HG03025 (cell line): ENCODE measurements around the gene MME.

ENCODE experiments used
- ATAC-seq: cut with Tn5 transposase; IDR thresholded peaks from one replicate; pipeline ENCODE4 v1.9.1; 2021; ENCODE audit warnings: mild to moderate bottlenecking, moderate library complexity; ENCODE audit not compliant: unreplicated experiment, low FRiP score

Gene MME

DNA sequence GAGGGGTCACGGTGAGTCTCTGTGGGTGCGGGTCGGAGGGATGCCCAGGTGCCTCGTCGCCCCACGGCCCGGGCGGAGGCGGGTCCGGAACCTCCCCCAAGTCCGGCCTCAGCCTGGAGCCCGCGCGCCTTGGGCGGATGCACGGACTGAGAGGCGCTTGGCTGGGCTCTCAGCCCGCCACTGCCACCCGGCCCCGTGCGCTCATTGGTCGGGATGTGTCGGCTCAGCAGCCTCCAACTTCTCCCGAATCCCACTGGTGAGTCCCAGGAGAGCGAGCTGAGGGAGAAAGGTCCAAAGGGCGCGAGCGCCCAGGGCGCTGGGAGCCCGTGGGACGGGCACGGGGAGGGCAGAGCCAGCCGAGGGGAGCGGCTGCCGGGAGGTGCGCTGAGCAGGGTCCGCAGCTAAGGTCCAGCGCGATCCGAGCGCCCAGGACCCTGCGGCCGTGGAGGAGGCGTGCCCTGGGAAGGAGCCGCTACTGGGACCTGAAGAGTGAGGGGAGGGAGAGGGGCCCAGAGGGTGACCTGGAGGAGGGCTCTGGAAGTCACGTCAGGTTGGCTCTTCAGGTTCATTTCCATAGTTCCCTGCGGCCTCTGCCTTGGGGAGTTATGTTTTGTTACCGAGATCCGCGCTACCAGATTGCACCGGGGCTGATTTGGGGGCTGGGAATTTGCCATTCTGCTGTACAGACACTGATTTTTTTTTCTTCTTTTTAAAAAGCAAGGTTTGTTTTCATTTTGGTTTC lies at the start of gene MME:
MME (plus strand) TSS at position 574 of the 742 bp plus-strand sequence. CDS start 3,849 bp downstream, outside the sequence.
- ATAC-seq = no peak

DNA sequence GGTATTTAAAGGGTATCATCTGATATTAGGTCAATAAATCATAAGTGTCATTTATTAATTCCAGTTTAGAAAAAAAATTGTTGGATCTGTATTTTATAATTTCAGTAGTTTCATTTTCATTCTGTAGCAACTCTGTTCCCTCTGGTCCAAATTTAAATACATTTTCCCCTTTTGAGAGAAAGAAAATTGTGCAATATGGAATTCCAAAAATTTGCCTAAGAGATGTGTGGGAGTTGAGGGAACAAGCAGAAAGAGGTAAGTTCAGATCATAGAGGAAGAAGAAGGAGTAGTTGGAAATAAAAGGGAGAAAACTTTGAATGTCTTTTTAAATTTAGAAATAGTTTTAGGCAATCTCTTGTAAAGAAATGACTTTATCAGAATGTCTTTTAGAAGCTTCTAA lies 48.9 kb upstream of the MME start:
- no peak for ATAC-seq

DNA sequence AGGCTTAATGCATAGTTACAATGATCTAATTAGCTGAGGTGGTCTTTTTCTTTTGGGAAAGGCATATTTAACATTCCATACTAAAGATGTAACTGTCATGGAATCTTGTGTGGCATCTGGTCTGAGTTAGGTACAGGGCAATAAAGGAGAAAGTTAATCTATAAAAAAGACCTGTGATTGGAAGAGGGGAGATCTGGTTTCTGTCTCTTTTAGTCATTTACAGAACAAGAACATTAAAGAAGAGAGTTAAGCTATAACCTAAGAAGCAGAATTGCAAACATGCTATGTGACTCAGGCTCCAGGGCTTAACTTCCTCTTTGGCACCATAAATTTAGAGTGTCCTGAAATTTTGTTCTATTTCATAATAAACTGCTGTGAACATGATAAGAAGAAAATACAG lies 47.2 kb upstream of the MME start:
- no peak for ATAC-seq

DNA sequence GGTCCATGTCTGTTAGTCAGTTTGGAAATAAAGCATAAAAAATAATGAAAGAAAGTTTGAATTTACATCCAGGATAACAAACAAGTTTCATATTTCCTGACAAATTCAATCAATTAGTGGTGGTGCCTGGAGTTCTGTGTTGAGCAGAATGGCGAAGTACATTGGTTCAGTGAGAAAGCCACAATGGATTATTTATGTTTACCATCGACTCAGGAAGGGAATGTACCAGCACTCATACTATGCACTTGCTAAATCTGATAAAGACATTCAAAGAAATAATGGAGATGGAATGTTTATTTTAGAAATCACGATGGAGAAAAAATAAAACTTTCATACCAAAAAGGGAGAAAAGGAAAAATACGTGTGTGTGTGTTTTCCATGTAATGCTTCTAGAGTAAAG lies 45.3 kb upstream of the MME start:
- no peak for ATAC-seq

DNA sequence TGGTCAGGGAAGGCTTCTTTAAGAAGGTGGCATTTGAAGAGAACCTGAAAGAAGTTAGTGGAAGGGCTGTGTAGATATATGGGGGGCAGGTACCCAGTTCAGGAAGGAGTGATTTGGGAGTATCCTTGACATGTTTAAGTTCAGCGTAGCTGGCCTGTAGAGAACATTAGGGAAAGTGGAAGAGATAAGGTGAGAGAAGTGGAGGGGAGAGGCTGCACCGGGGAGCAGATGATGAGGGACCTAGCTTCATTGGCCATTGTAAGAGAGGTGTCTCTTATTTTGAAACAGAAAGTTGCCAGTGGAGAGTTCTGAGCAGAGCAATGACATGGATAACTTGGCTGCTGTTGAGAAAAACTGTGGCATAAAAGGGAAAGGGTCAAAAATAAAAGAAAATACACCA lies 44.6 kb upstream of the MME start:
- ATAC-seq = no peak

DNA sequence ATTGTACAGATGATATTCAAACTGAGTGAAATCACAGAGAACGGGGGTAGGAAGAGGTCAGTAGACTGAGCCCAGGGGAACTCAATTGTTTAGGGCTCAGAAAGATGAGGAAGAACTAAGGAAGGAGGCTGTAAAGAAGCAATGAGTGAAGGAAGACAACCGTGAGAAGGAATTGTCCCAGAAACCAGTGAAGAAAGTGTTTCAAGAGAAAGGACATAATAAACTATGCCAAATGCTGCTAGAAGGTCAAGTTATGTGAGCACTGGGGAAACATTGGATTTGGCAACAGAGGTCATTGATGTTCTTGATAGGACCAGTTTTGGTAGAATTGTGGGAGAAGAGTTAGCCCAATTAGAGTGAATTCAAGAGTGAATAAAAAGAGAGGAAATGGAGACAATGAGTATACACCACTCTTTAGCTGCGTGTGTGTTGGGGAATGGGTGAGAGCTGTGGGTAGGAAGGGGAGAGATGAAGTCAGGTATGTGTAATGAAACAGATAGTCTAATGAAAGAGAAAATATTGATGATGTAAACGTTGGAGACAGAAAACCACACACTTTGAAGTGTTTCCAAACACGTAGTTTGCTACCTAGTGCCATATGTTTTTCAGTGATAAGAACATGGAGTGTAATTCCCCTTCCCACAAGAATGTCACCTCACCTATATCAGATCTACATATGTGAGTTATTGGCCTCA lies 42.5 kb upstream of the MME start:
- no peak for ATAC-seq

DNA sequence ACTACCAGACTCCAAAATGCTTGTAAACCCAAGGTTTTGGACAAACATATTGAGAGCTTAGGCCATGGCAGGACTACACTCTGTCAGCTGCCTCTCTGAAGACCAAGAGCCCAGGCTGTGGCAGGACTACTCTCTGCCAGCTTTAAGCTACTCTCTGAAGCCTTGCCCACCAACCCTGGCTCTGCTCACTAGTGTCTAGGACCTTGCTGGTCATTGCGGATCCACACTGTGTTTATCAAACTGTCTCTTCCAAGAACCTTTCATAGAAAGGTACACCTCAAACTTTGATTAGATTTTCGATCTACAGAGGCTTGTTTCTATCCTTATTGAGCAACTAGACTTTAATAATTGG lies 41.9 kb upstream of the MME start:
- ATAC-seq = no peak

DNA sequence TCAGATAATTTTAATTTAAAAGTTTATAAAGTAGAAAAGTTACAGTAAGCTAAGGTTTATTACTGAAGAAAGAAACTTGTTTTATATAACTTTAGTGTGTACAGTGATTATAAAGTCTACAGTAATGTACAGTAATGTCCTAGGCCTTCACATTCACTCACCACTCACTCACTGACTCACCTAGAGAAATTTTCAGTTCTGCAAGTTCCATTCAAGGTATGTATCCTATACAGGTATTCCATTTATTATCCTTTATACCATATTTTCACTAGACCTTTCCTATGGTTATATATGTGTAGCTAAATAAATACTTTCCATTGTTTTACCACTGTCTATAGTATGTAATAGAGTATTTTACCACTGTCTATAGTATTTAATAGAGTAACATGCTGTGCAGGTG lies 33.2 kb upstream of the MME start:
- no peak for ATAC-seq

DNA sequence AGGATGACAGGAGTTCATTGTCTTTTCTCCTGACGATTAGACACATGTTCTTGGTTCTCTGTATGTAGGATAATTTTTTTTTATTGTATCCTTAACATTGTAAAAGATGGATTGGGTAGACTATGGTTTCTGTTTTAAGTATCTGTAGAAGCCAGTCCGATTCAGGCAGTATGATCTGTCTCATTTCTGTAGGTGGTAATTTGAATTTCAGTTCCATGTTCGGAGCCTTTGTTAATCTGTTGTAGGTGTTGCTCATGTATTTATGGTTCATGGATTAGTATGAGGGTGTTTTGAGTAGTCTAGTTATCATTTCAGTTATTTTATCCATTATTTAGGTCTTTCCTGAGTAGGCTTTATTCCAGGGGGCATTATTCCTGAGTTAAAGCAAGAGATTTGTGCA lies 32.4 kb upstream of the MME start:
- peak; percentile 66 for ATAC-seq

DNA sequence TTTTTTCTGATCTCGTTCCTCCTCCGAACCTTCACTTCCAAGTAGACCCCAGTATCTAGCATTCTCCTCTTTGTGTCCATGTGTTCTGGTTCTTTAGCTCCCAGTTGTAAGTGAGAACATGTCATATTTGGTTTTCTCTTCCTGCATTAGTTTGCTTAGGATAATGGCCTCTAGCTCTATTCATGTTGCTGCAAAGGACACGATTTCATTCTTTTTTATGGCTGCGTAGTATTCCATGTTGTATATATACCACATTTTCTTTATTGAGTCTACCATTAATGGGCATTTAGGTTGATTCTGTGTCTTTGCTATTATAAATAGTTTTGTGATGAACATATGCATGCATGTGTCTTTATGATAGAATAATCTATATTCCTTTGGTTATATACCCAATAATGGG lies 30.2 kb upstream of the MME start:
- no peak for ATAC-seq

DNA sequence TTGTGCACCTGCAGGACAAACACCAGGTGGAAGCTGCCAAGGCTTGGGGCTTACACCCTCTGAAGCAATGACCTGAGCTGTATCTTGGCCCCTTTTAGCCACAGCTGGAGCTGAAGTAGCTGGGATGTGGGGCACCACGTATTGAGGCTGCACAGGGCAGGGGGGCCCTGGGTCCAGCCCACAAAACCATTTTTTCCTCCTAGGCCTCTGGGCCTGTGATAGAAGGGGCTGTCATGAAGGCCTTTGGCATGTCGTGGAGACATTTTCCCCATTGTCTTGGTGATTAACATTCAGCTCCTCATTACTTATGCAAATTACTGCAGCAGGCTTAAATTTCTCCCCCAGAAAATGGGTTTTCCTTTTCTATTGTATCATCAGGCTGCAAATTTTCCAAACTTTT lies 27.6 kb upstream of the MME start:
- ATAC-seq = no peak

DNA sequence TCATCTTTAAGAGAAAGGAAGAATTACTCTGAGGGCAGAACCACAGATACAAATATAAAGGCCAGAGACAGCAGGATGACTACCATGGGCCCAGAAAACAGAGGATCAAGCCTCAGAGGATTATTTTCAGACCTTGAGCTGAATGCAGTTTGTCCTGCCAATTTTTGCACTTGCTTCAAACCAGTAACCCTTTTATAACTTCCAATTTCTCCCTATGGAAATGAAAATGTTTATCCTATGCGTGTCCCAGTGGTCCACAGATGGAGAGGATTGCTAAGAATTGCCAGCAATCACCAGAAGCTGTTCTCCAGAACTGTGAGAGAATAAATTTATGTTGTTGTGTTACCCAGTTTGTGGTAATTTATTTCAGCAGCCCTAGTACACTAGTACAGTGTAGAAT lies 26.4 kb upstream of the MME start:
- no peak for ATAC-seq

DNA sequence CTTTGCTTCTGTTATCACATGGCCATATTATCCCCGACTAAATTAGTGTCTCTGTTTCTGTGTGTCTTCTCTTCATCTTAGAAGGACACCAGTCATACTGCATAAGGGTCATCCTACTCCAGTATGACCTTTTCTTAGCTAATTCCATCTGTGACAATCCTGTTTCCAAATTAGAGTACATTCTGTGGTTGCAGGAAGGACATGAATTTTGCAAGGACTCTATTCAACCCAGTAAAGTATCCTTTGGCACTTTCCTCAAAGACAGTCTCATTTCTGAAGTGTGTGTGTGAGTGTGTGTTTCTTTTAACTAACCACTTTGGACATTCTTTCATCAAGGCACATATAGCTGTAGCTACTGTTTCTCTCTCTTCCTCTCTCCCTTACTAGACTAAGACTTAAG lies 15.2 kb upstream of the MME start:
- no peak for ATAC-seq

DNA sequence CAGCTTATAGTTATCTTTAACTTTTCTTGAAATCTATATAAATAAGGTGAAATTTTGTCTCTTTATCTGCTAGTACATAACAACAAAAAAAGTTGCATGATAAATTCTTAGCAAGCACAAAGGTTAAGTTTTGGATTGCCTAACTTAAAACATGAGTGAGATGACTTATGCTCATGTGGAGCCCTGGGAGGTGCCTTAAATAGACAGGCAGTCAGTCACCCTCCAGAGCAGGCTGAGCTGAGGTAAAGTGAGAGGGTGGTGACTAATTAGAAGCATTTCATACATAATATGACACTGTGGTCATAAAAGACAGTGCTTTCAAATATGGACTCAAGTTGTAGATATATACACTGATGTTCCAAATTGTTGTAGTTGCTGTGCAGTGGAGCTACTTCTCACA lies 14.6 kb upstream of the MME start:
- no peak for ATAC-seq

DNA sequence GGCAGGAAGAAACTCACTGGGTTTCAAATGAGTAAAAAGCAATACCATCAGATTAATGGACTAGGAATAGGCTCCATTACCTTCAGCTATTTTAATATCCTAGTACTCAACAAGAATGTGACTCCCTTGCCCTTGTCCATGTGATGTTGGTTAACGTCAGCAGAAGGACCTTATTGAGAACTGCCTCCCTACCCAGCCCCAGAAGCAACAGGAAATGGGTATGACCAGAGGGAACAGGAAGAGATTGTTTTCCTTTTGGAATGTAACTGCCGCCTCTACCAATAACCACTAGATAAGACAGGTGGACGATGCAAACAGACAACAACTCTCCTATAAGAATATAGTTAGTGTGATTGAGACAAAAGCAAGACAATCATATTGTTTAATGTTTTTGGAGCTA lies 10.4 kb upstream of the MME start:
- no peak for ATAC-seq

DNA sequence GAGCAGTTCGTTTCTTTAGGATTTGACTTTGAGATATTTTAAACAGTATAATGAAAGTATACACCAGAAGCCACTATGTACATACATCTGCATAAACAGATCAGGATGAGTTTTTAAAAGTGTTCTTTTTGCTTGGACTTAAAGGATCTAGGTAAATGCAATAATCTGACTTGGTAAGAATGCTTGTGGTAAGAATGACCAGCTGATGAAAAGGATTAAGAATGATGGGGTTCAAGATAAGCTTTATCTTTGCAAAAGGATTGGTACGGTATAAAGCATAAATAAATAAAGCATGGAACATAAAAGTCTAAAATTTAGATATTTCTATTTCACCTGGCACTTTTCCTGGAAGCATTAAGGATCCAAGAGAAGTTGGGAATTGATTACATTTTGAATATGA lies 9.8 kb upstream of the MME start:
- ATAC-seq = no peak

DNA sequence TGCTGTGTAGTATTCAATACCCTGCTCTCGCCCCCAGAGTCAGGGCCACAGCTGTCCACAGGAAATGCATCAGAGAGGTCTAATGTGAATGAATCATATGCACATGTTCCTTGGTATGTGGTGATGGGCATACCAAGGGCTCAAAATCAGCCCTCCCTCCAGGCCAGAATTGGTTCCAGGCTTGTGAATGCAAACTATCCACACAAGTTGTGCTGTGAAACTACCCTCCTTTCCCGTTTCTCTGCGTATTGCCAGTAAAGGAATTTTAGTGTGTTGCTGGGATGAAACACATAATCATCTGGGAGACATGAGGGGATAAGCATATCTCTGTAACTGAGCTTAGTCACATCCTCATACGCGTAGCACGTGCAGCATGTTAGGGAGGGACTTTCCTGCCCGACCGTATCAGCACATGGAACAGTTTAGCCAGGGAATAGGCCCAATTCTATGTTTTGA lies 9.2 kb upstream of the MME start:
- no peak for ATAC-seq

DNA sequence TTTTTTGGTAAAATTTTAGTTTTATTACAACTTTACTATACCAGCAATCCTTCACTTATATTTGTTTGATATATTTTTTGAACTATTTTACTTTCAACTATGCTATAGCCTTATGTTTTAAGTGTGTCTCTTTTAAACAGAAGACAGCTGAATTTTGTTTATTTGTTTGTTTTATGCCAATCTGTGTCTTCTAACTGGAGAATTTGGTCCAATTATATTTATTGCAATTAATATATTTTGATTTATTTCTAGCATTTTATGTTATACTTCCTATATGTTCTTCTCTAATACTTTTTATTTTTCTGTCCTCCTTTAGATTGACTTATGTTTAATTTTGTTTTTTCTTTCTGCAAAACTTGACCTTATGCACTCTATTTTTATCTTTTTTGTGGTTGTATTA lies 4.9 kb upstream of the MME start:
- no peak for ATAC-seq

DNA sequence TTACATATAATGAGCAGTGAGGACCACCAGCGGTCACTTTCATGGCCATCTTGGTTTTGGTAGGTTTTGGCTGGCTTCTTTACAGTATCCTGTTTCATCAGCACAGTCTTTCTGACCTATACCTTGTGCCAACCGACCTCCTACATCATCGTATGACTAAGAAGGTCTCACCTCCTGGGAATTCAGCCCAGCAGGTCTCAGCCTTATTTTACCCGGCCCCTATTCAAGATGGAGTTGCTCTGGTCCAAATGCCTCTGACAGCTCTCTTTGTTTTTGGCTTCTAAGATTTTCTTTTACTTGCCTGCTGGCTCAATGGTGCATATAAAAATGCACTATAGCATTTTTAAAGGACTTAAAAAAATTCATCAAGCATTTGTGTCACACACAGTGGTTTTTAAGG lies 3.2 kb upstream of the MME start:
- no peak for ATAC-seq

DNA sequence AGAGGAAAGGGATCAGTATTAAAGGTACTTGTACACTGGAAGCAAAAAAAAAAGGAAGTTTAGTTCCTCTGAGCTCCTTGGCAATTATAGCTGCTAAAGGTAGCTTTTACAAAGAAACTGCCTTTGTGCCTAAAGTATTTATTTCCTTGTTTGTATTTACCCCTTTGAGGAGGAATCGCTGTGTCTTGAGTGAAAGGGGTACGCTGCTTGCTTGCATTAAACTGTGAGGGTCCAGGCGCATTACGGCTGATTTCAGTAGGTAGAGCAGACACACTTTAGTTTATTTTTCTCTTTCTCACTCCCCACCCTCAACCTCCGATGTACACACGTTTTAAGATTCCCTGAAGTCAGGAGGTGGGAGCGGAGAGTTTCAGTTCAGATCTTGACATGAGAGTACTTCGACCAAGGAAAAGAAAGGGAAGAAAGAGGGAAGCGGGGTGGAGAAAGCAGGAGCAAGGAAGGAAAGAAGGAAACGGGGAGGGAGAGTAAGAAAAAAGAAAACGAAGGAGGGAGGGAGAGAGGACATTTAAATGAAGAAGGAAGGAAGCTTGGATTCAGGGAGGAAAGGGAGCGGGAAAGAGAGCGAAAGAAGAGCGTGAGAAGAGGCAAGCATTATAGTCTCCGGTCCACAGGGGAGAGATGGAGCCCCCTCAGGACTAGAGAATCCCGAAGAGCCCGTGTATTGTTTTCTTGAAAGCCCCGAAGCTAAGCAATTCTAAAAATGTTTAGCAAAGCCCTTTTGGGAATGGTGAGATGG lies 1.2 kb upstream of the MME start:
- ATAC-seq = no peak

DNA sequence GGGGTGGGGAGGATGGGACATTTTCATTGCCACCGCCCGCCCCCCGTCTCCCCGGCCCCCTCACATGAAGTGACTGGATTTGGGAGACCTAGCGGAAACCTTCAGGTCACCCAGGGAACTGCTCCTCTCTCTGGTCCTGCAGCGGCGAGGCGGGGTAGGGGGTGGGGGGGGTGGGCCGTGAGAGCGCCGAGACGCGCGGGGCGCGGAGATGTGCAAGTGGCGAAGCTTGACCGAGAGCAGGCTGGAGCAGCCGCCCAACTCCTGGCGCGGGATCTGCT lies 712 bp upstream of the MME start:
- no peak for ATAC-seq

DNA sequence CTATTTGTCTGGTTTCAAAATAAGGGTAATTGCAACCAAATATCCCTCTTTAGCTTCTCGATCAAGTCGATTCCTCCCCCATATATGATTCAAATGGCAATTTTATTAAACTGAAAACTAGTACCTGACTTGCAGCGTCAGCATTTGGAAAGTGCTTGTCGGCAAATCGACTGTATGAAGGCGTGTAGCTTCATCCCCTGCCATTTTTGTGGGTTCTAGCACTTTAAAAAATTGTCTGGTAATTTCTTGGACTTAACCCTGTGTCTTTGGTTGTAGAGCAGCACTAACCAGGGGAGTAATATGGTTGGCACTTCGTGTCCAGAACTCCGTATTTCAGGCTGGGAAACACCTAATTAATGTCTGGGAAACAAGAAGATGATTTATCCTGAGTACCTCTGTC lies 573 bp downstream of the MME start:
- ATAC-seq = no peak
